GM10266 (cell line): ENCODE data around the gene ST14.

Experiments used
- DNase-seq: peaks from one replicate; pipeline ENCODE4 v3.0.0; 2012; ENCODE audit errors: extremely low spot score
- TF ChIP-seq, protein P1 (sequence below): IDR thresholded peaks from 2 replicates; pipeline ENCODE4 v1.5.1; 2012; ENCODE audit warnings: mild to moderate bottlenecking, low read depth; ENCODE audit not compliant: control insufficient read depth, insufficient read depth; ENCODE audit errors: missing control alignments

Gene ST14

DNA sequence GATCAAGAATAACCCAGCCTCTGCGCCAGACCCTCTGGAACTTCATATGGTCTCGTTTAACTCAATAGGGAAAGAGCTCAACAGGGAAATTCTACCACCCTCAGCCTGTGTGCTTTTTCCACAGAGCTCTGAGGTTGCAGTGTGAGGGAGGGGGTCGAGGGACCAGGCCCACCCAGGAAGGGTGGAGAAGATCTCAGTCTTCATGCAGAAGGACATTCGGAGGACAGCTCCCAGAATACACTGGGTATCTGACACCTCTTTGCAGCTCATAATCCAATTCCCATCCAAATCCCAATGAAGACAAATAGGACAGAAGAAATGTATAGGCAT lies 56.6 kb downstream of the ST14 start:
- DNase-seq, result no peak
- TF ChIP-seq, protein P1, sequence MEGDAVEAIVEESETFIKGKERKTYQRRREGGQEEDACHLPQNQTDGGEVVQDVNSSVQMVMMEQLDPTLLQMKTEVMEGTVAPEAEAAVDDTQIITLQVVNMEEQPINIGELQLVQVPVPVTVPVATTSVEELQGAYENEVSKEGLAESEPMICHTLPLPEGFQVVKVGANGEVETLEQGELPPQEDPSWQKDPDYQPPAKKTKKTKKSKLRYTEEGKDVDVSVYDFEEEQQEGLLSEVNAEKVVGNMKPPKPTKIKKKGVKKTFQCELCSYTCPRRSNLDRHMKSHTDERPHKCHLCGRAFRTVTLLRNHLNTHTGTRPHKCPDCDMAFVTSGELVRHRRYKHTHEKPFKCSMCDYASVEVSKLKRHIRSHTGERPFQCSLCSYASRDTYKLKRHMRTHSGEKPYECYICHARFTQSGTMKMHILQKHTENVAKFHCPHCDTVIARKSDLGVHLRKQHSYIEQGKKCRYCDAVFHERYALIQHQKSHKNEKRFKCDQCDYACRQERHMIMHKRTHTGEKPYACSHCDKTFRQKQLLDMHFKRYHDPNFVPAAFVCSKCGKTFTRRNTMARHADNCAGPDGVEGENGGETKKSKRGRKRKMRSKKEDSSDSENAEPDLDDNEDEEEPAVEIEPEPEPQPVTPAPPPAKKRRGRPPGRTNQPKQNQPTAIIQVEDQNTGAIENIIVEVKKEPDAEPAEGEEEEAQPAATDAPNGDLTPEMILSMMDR, result no peak

DNA sequence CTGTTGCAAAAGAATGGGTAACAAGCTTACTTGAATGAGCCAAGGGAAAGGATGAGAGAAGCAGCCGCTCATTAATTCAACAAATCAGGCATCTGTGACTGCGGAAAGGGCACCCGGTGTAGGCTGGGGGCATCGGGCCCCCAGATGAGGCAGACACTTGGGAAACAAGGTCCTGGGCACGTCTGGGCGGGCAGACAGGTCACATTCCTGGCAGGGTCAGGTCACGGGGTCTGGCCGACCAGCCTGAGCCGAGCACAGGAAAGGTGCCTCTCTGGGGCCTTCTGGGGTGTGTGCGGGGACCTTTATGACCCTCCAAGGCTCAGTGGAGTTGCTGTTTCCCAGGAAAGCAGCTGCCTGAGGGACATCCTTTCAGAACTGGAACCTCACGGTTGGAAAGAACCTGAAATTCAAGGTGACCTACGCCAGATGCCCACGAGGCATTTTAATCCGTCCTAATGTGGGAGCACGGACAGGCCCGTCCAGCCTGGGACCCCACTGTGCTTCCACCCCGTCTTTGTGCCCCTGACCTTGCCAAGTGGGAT lies 57.1 kb downstream of the ST14 start:
- TF ChIP-seq, protein P1, result no peak
- no peak for DNase-seq

DNA sequence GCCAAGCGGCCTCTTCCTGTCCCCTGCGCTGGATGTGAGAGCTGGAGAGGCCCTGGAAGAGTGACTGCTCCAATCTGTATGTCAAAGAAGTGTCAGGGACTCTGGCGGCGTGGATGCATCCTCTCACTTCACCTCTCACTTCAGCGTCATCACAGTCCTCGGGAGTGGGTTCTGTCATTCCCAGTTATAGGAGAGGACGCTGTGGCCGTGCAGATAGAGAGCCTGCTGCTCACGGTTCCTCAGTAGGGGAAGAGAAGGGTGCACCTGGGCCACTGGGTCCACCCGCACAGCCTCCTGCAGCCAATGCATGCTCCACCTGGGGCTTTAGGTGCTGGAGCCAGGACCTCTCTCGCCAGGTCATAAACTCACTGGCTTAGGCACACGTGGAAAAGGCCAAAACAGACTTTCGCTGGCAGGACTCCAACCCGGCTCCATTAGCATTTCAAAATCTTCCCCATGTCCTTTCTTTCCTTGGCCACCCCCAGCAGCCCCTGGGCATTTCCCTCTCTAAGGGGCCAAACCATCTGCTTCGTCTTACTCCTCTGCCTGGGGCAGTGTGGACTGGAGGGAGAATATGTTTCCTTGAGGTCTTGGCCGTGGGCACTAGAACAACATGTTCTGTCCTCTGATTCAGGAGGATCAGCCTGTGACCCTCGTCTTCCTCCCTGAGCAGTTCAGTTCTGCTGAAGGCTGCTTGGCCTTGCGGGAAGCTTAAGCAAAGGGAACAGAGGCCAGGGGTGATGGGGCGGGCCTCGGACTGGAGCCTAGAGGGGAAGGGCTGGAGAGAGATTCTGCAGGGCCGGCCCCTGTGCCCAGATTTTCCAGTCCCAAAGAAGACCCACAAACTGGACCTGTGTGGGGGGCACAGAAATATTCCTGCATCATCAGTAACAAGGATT lies 57.8 kb downstream of the ST14 start:
- TF ChIP-seq, protein P1, result no peak
- no peak for DNase-seq

DNA sequence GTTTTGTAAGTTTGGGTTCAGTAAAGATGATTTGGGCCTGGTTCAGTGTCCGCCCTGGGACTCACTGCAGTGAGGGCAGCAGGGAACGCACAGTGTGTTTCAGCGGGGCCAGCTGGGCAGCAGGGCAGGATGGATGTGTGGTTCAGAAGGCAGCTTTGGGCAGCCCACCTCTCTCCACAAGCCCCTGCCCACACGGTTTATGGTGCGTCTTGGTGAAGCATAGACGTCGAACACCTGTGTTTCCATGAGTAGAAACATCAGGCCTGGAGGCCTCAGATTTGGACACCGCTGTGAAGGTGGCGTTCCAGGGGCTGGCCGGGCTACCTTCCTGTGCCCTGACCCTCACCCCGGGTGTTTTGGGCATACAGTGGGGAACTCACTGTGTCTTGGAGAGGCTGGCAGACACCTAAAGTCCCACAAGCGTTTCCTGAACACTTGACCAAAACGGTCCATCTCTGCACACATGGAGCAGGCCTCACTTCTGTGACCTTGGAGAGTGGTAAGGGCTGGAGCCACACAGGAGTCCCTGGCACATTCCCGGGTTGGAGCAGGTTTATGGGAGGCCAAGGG lies 59.0 kb downstream of the ST14 start:
- TF ChIP-seq, protein P1, result no peak
- no peak for DNase-seq

DNA sequence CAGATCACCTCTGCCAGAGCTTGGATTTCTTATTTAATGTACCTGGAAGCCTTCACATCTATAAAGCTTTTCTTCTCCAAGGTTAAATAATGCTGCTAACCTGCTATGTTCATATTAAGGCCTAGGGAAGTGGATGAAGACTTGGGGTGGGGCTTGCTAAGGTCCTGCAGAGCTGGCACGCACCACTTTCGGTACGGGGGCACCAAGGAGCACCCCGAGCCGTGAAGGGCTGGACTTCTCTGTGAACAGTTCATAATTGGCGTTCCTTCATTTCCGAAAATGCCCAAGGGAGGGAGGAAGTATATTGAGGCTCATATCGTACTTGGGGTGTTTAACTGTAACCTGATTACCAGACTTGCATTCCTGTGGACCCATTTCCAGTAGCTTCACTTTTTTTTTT lies 59.6 kb downstream of the ST14 start:
- TF ChIP-seq, protein P1, result no peak
- DNase-seq, result no peak

DNA sequence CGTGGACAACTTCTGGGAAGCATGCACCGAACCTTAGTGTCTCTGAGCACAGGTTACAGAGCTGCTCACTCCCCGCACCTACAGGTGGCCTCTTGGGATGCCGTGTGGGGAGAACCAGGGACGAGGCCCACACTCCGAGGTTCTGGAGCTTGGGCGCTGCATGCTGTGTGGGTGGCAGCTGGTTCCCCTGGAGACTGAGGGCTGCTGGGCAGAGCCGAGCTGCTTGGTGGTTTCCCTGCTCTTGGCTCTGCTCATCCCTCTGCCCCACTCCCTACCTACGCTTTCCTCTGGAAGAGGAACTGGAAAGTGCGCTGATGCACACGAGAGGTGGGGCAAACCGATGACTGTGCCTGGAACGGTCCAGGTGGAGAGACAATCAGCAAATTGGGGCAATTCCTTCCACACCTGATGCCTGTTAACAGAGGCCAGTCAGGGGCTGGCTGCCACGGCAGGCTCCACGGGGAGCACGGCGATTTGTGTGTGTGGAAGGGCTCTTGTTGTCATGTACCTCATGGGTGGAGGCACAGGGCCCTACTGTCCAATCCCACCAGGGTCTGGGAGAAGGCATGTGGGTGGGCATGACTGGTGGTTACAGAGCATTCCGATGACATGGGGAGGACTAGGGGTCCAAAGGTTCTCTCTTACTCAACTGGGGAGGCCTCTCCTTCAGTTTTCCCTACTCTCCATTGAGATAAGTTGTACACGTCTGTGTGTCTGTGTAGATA lies 60.9 kb downstream of the ST14 start:
- DNase-seq, result no peak
- TF ChIP-seq, protein P1, result no peak
